HepG2 (cell line): ENCODE data around the gene SEMA3F. TPM values are rescaled to one million over a fixed set of nuclear protein-coding genes. Genes with fewer than 3 reads are reported as not detected.
A peak's percentile ranks its signal among the peaks of the same experiment; 100 is the strongest.

Experiments used
- AFF4 ChIP-seq: sonication (generic); formaldehyde crosslinking; IDR thresholded peaks from 2 replicates; pipeline ENCODE4 v1.4.0; 2020; ENCODE audit warnings: missing genetic modification reagents
- BRD4 ChIP-seq: sonication (generic); formaldehyde crosslinking; IDR thresholded peaks from 2 replicates; pipeline ENCODE4 v1.4.0; 2020; ENCODE audit warnings: missing genetic modification reagents
- ESRRA ChIP-seq: sonication (generic); formaldehyde crosslinking; IDR thresholded peaks from 2 replicates; pipeline ENCODE4 v1.5.1; 2020; ENCODE audit warnings: mild to moderate bottlenecking, low read depth, missing genetic modification reagents
- FOXJ3 ChIP-seq: sonication (generic); formaldehyde crosslinking; IDR thresholded peaks from 2 replicates; pipeline ENCODE4 v1.4.0; 2020; ENCODE audit warnings: missing genetic modification reagents, mild to moderate bottlenecking, borderline replicate concordance
- GABPB1 ChIP-seq: IDR thresholded peaks from 2 replicates; pipeline ENCODE4 v1.6.1; 2016; ENCODE audit warnings: mild to moderate bottlenecking, missing genetic modification reagents, moderate library complexity, missing compliant biosample characterization
- GZF1 ChIP-seq: sonication (generic); formaldehyde crosslinking; IDR thresholded peaks from 2 replicates; pipeline ENCODE4 v1.5.1; 2020; ENCODE audit warnings: mild to moderate bottlenecking, missing genetic modification reagents
- HNF4A ChIP-seq: sonication (generic); formaldehyde crosslinking; IDR thresholded peaks from 2 replicates; pipeline ENCODE4 v1.4.0; 2020; ENCODE audit warnings: missing genetic modification reagents
- KMT2A ChIP-seq: sonication (generic); formaldehyde crosslinking; IDR thresholded peaks from 2 replicates; pipeline ENCODE4 v1.4.0; 2020; ENCODE audit warnings: missing genetic modification reagents
- MBD4 ChIP-seq: IDR thresholded peaks from 2 replicates; pipeline ENCODE4 v1.6.1; 2012; ENCODE audit warnings: low read length, inconsistent platforms, borderline replicate concordance
- MIXL1 ChIP-seq: IDR thresholded peaks from 2 replicates; pipeline ENCODE4 v1.6.1; 2016
- PAXIP1 ChIP-seq: sonication (generic); formaldehyde crosslinking; conservative IDR thresholded peaks from 2 replicates; pipeline ENCODE4 v1.4.0; 2020; ENCODE audit warnings: mild to moderate bottlenecking, missing genetic modification reagents, moderate library complexity
- STAT5B ChIP-seq: sonication (generic); formaldehyde crosslinking; IDR thresholded peaks from 2 replicates; pipeline ENCODE4 v1.4.0; 2020; ENCODE audit warnings: missing genetic modification reagents
- TCF7L2 ChIP-seq: IDR thresholded peaks from 2 replicates; pipeline ENCODE4 v1.6.1; 2011; ENCODE audit warnings: mild to moderate bottlenecking, low read depth, low read length, moderate library complexity
- ZFAT ChIP-seq: sonication (generic); formaldehyde crosslinking; conservative IDR thresholded peaks from 2 replicates; pipeline ENCODE4 v1.8.1; 2023; ENCODE audit warnings: missing genetic modification reagents, inconsistent platforms
- ZHX2 ChIP-seq, 2 experiments: sonication (generic) in 1 of 2; formaldehyde crosslinking in 1 of 2; IDR thresholded peaks; 2 replicates each; pipeline versions ENCODE4 v1.6.1 to v1.9.0; 2014 to 2022; ENCODE audit warnings: antibody characterized with exemption in 1 of 2, borderline replicate concordance in 1 of 2, inconsistent platforms in 1 of 2, low read depth in 1 of 2, missing genetic modification reagents in 1 of 2
- ZNF83 ChIP-seq: sonication (generic); formaldehyde crosslinking; IDR thresholded peaks from 2 replicates; pipeline ENCODE4 v1.4.0; 2020; ENCODE audit warnings: missing genetic modification reagents, mild to moderate bottlenecking, borderline replicate concordance
- polyA plus RNA-seq, 8 experiments: library from polyadenylated mRNA; depleted of rRNA in 3 of 8; stranded (reverse) in 7 of 8; unstranded in 1 of 8; fragments of >200 nt; fragmentation: Illumina TruSeq in 4 of 8; extraction: Trizol in 4 of 8; gene quantifications; 2 replicates each; pipeline versions ENCODE4 v1.2.1 to v1.2.3, GENCODE V29; 2011 to 2016; ENCODE audit warnings: low read depth in 4 of 8, missing spikeins in 1 of 8, mixed read lengths in 1 of 8; ENCODE audit not compliant: insufficient read depth in 1 of 8
- total RNA-seq, 5 experiments: library from RNA; depleted of rRNA; stranded (reverse); fragments of >200 nt; fragmentation: Illumina TruSeq; extraction: Trizol; gene quantifications; 2 replicates each; pipeline ENCODE4 v1.2.3, GENCODE V29; 2016; ENCODE audit warnings: low read depth in 1 of 5

Gene SEMA3F
- total and polyA plus RNA-seq, 2 of the 13 experiments (the other 11 are each of a cell fraction or from before 2014, with no cell fraction given): 7.6 to 17.2 TPM

GRCh38 chr3:50208677-50209344 lies 53.7 kb downstream of the SEMA3F start (continued):
- no peak for TF ChIP-seq AFF4 (CRISPR knock-in tag)
- peak; percentile 56 for TF ChIP-seq FOXJ3 (CRISPR knock-in tag)
- peak; percentile 98 for TF ChIP-seq ESRRA (CRISPR knock-in tag)
- no peak for TF ChIP-seq TCF7L2
- TF ChIP-seq ZHX2 (IDR thresholded peaks at IDR 0.05; ENCODE audit: low read depth): no peak
- 0 out of 2 replicates have a peak, but pooled peaks have one; percentile 43 for TF ChIP-seq ZHX2 (CRISPR knock-in tag; IDR thresholded peaks at IDR 0.05; ENCODE audit: borderline replicate concordance)
- TF ChIP-seq GABPB1 (CRISPR knock-in tag): peak; percentile 69
- TF ChIP-seq MIXL1 (CRISPR knock-in tag): peak; percentile 78
- TF ChIP-seq STAT5B (CRISPR knock-in tag): no peak
- TF ChIP-seq PAXIP1 (CRISPR knock-in tag): peak; percentile 99
- TF ChIP-seq ZNF83 (CRISPR knock-in tag): no peak
- TF ChIP-seq KMT2A (CRISPR knock-in tag): 0 out of 2 replicates have a peak, but pooled peaks have one; percentile 11
- TF ChIP-seq GZF1: peak; percentile 75
- peak; percentile 91 for TF ChIP-seq BRD4
- no peak for TF ChIP-seq MBD4
- no peak for TF ChIP-seq ZFAT (CRISPR knock-in tag)
- TF ChIP-seq HNF4A (CRISPR knock-in tag): peak; percentile 97
